ENCODE results near the gene PACSIN3.

Gene PACSIN3

GRCh38 chr11:47184711-47185304 lies 1.4 kb downstream of the PACSIN3 start:
- no peak overlapping the region for H3K27ac ChIP-seq (ENCODE audit: low read length)

GRCh38 chr11:47183969-47184368 lies 2.3 kb downstream of the PACSIN3 start:
- Histone ChIP-seq H3K9me3 (ENCODE audit: control insufficient read depth, insufficient read depth, low read length) (no peaks in the 10 kb centered on the region), H3K4me1 (ENCODE audit: control insufficient read depth, insufficient read depth, low read length) (0 out of 2 replicates have a peak, but pooled peaks cover 2% of the 10 kb centered on the region), H3K4me3 (ENCODE audit: low read length) (no peak overlapping the region), H3K36me3 (ENCODE audit: control insufficient read depth, insufficient read depth, low read length) (peaks cover 12% of the 10 kb centered on the region; the same call in 1 of the 2 replicates), H3K27me3 (ENCODE audit: control insufficient read depth, insufficient read depth, low read length) (no peaks in the 10 kb centered on the region), H3K27ac (ENCODE audit: low read length) (no peak overlapping the region)
- DNase-seq (ENCODE audit: low read depth, low spot score), result no peak
- WGBS (ENCODE audit: insufficient coverage, insufficient read length), result no CpG with 5 or more reads among the region's 7 CpGs

More at GRCh38 chr11:47184711-47185304, 1.4 kb downstream of the PACSIN3 start:
- no peak for DNase-seq (ENCODE audit: low read depth, low spot score)
- no peaks in the 10 kb centered on the region for H3K9me3 ChIP-seq (ENCODE audit: control insufficient read depth, insufficient read depth, low read length)
- WGBS (ENCODE audit: insufficient coverage, insufficient read length), result no CpG with 5 or more reads among the region's 13 CpGs
- peak overlapping the region; percentile 49; the same call in 1 of the 2 replicates for H3K4me3 ChIP-seq (ENCODE audit: low read length)
- 0 out of 2 replicates have a peak, but pooled peaks cover 5% of the 10 kb centered on the region for H3K36me3 ChIP-seq (ENCODE audit: control insufficient read depth, insufficient read depth, low read length)
- no peaks in the 10 kb centered on the region for H3K27me3 ChIP-seq (ENCODE audit: control insufficient read depth, insufficient read depth, low read length)
- H3K4me1 ChIP-seq (ENCODE audit: control insufficient read depth, insufficient read depth, low read length), result 0 out of 2 replicates have a peak, but pooled peaks cover 2% of the 10 kb centered on the region

- H3K9me3 ChIP-seq (ENCODE audit: control insufficient read depth, insufficient read depth, low read length), result no peaks in the 10 kb centered on the region
- no peak for DNase-seq (ENCODE audit: low read depth, low spot score)
- peaks cover 12% of the 10 kb centered on the region; the same call in 1 of the 2 replicates for H3K36me3 ChIP-seq (ENCODE audit: control insufficient read depth, insufficient read depth, low read length)
- H3K27me3 ChIP-seq (ENCODE audit: control insufficient read depth, insufficient read depth, low read length), result no peaks in the 10 kb centered on the region
- H3K4me3 ChIP-seq (ENCODE audit: low read length), result no peak overlapping the region
- H3K4me1 ChIP-seq (ENCODE audit: control insufficient read depth, insufficient read depth, low read length), result 0 out of 2 replicates have a peak, but pooled peaks cover 2% of the 10 kb centered on the region
- WGBS (ENCODE audit: insufficient coverage, insufficient read length), result no CpG with 5 or more reads among the region's 25 CpGs
- no peak overlapping the region for H3K27ac ChIP-seq (ENCODE audit: low read length)
Observed at GRCh38 chr11:47183031-47183856, 3.0 kb downstream of the PACSIN3 start.

GRCh38 chr11:47182380-47182779 lies 3.9 kb downstream of the PACSIN3 start:
- Histone ChIP-seq H3K27ac (ENCODE audit: low read length) (no peak overlapping the region), H3K36me3 (ENCODE audit: control insufficient read depth, insufficient read depth, low read length) (peaks cover 12% of the 10 kb centered on the region; the same call in 1 of the 2 replicates), H3K9me3 (ENCODE audit: control insufficient read depth, insufficient read depth, low read length) (no peaks in the 10 kb centered on the region), H3K27me3 (ENCODE audit: control insufficient read depth, insufficient read depth, low read length) (no peaks in the 10 kb centered on the region), H3K4me1 (ENCODE audit: control insufficient read depth, insufficient read depth, low read length) (0 out of 2 replicates have a peak, but pooled peaks cover 2% of the 10 kb centered on the region), H3K4me3 (ENCODE audit: low read length) (no peak overlapping the region)
- no peak for DNase-seq (ENCODE audit: low read depth, low spot score)
- WGBS (ENCODE audit: insufficient coverage, insufficient read length), result no CpG with 5 or more reads among the region's 17 CpGs

GRCh38 chr11:47181271-47181670 lies 5.0 kb downstream of the PACSIN3 start:
- 0 out of 2 replicates have a peak, but pooled peaks cover 2% of the 10 kb centered on the region for H3K4me1 ChIP-seq (ENCODE audit: control insufficient read depth, insufficient read depth, low read length)
- no peaks in the 10 kb centered on the region for H3K9me3 ChIP-seq (ENCODE audit: control insufficient read depth, insufficient read depth, low read length)
- no peak overlapping the region for H3K27ac ChIP-seq (ENCODE audit: low read length)
- H3K36me3 ChIP-seq (ENCODE audit: control insufficient read depth, insufficient read depth, low read length), result peaks cover 12% of the 10 kb centered on the region; the same call in 1 of the 2 replicates
- no peak overlapping the region for H3K4me3 ChIP-seq (ENCODE audit: low read length)
- WGBS (ENCODE audit: insufficient coverage, insufficient read length), result no CpG with 5 or more reads among the region's 6 CpGs
- H3K27me3 ChIP-seq (ENCODE audit: control insufficient read depth, insufficient read depth, low read length), result no peaks in the 10 kb centered on the region
- no peak for DNase-seq (ENCODE audit: low read depth, low spot score)

GRCh38 chr11:47180006-47180787 lies 6.0 kb downstream of the PACSIN3 start:
- DNase-seq (ENCODE audit: low read depth, low spot score), result no peak

GRCh38 chr11:47179655-47179991 lies 6.6 kb downstream of the PACSIN3 start:
- no CpG with 5 or more reads among the region's 1 CpG for WGBS (ENCODE audit: insufficient coverage, insufficient read length)
- Histone ChIP-seq H3K36me3 (ENCODE audit: control insufficient read depth, insufficient read depth, low read length) (peaks cover 18% of the 10 kb centered on the region; the same call in 1 of the 2 replicates), H3K27ac (ENCODE audit: low read length) (no peak overlapping the region), H3K4me1 (ENCODE audit: control insufficient read depth, insufficient read depth, low read length) (0 out of 2 replicates have a peak, but pooled peaks cover 2% of the 10 kb centered on the region), H3K27me3 (ENCODE audit: control insufficient read depth, insufficient read depth, low read length) (no peaks in the 10 kb centered on the region), H3K9me3 (ENCODE audit: control insufficient read depth, insufficient read depth, low read length) (no peaks in the 10 kb centered on the region), H3K4me3 (ENCODE audit: low read length) (no peak overlapping the region)
- no peak for DNase-seq (ENCODE audit: low read depth, low spot score)

More at GRCh38 chr11:47180006-47180787, 6.0 kb downstream of the PACSIN3 start:
- WGBS (ENCODE audit: insufficient coverage, insufficient read length), result no CpG with 5 or more reads among the region's 35 CpGs
- Histone ChIP-seq H3K4me1 (ENCODE audit: control insufficient read depth, insufficient read depth, low read length) (0 out of 2 replicates have a peak, but pooled peaks cover 2% of the 10 kb centered on the region), H3K9me3 (ENCODE audit: control insufficient read depth, insufficient read depth, low read length) (no peaks in the 10 kb centered on the region), H3K27ac (ENCODE audit: low read length) (no peak overlapping the region), H3K4me3 (ENCODE audit: low read length) (no peak overlapping the region), H3K36me3 (ENCODE audit: control insufficient read depth, insufficient read depth, low read length) (peaks cover 13% of the 10 kb centered on the region; the same call in 1 of the 2 replicates), H3K27me3 (ENCODE audit: control insufficient read depth, insufficient read depth, low read length) (no peaks in the 10 kb centered on the region)

GRCh38 chr11:47178737-47179654 lies 7.2 kb downstream of the PACSIN3 start:
- Histone ChIP-seq H3K27me3 (ENCODE audit: control insufficient read depth, insufficient read depth, low read length) (no peaks in the 10 kb centered on the region), H3K4me3 (ENCODE audit: low read length) (no peak overlapping the region), H3K4me1 (ENCODE audit: control insufficient read depth, insufficient read depth, low read length) (0 out of 2 replicates have a peak, but pooled peaks cover 2% of the 10 kb centered on the region), H3K9me3 (ENCODE audit: control insufficient read depth, insufficient read depth, low read length) (no peaks in the 10 kb centered on the region), H3K36me3 (ENCODE audit: control insufficient read depth, insufficient read depth, low read length) (peaks cover 19% of the 10 kb centered on the region; the same call in 1 of the 2 replicates), H3K27ac (ENCODE audit: low read length) (no peak overlapping the region)
- DNase-seq (ENCODE audit: low read depth, low spot score), result no peak
- no CpG with 5 or more reads among the region's 23 CpGs for WGBS (ENCODE audit: insufficient coverage, insufficient read length)

- peaks cover 23% of the 10 kb centered on the region; the same call in 1 of the 2 replicates for H3K36me3 ChIP-seq (ENCODE audit: control insufficient read depth, insufficient read depth, low read length)
- no peak for DNase-seq (ENCODE audit: low read depth, low spot score)
- H3K27me3 ChIP-seq (ENCODE audit: control insufficient read depth, insufficient read depth, low read length), result no peaks in the 10 kb centered on the region
- H3K4me1 ChIP-seq (ENCODE audit: control insufficient read depth, insufficient read depth, low read length), result no peaks in the 10 kb centered on the region
- no CpG with 5 or more reads among the region's 11 CpGs for WGBS (ENCODE audit: insufficient coverage, insufficient read length)
- no peaks in the 10 kb centered on the region for H3K9me3 ChIP-seq (ENCODE audit: control insufficient read depth, insufficient read depth, low read length)
- H3K27ac ChIP-seq (ENCODE audit: low read length), result no peak overlapping the region
- no peak overlapping the region for H3K4me3 ChIP-seq (ENCODE audit: low read length)
Observed at GRCh38 chr11:47178316-47178715, 7.9 kb downstream of the PACSIN3 start.

All from iPS DF 6.9 (cell line).